ENCODE measurements around the gene NTSR1.

NTSR1 gene

GRCh38 chr20:62742550-62742949 lies 33.9 kb downstream of the NTSR1 start:
- TF ChIP-seq CTCF (IDR thresholded peaks at IDR 0.05; ENCODE audit: control insufficient read depth, extremely low read depth, insufficient read depth) = no peak
- no peak for DNase-seq (ENCODE audit: low read depth)
- H3K4me3 ChIP-seq (ENCODE audit: low read depth, low read length) = no peak overlapping the region

- no peak overlapping the region for H3K4me3 ChIP-seq (ENCODE audit: low read depth, low read length)
- no peak for DNase-seq (ENCODE audit: low read depth)
- TF ChIP-seq CTCF (IDR thresholded peaks at IDR 0.05; ENCODE audit: control insufficient read depth, extremely low read depth, insufficient read depth) = no peak
These were observed 34.5 kb downstream of the NTSR1 start for GRCh38 chr20:62742979-62743776.

GRCh38 chr20:62743777-62744317 lies 35.2 kb downstream of the NTSR1 start:
- DNase-seq (ENCODE audit: low read depth) = no peak
- H3K4me3 ChIP-seq (ENCODE audit: low read depth, low read length) = no peak overlapping the region
- TF ChIP-seq CTCF (IDR thresholded peaks at IDR 0.05; ENCODE audit: control insufficient read depth, extremely low read depth, insufficient read depth) = no peak

GRCh38 chr20:62744741-62745191 lies 36.1 kb downstream of the NTSR1 start:
- no peak for TF ChIP-seq CTCF (IDR thresholded peaks at IDR 0.05; ENCODE audit: control insufficient read depth, extremely low read depth, insufficient read depth)
- no peak for DNase-seq (ENCODE audit: low read depth)
- H3K4me3 ChIP-seq (ENCODE audit: low read depth, low read length) = no peak overlapping the region

- TF ChIP-seq CTCF (IDR thresholded peaks at IDR 0.05; ENCODE audit: control insufficient read depth, extremely low read depth, insufficient read depth) = no peak
- DNase-seq (ENCODE audit: low read depth) = no peak
- no peak overlapping the region for H3K4me3 ChIP-seq (ENCODE audit: low read depth, low read length)
These were observed 36.8 kb downstream of the NTSR1 start for GRCh38 chr20:62745279-62745951.

- DNase-seq (ENCODE audit: low read depth) = no peak
- H3K4me3 ChIP-seq (ENCODE audit: low read depth, low read length) = no peak overlapping the region
- TF ChIP-seq CTCF (IDR thresholded peaks at IDR 0.05; ENCODE audit: control insufficient read depth, extremely low read depth, insufficient read depth) = no peak
These were observed 37.3 kb downstream of the NTSR1 start for GRCh38 chr20:62745952-62746288.
